Measurements from ENCODE around the gene EIF5.
"Not testable (repeated sequence)": the region's sequence is repeated elsewhere in the genome, so short reads cannot be mapped to it uniquely, and the experiment has no call there.

The EIF5 gene

DNA sequence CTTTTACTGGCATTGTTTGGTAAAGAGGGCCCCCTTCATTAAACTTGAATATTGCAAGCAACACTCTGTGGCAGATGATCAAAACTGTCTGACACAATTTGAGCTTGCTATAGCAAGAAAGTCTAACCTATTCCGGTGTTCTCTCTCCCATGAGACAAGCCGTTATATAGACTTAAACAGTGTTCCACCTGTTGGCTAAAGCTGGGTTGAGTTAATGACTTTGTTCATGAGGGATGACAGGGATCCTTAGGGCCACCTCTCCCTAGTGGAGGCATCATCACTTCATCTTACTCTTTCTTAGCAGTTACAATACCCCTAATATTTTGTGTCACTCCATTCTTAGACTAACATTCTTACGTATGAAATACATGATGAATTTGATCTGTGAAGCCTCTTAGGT is 3.8 kb downstream of the EIF5 start:
- no peak for DNase-seq

DNA sequence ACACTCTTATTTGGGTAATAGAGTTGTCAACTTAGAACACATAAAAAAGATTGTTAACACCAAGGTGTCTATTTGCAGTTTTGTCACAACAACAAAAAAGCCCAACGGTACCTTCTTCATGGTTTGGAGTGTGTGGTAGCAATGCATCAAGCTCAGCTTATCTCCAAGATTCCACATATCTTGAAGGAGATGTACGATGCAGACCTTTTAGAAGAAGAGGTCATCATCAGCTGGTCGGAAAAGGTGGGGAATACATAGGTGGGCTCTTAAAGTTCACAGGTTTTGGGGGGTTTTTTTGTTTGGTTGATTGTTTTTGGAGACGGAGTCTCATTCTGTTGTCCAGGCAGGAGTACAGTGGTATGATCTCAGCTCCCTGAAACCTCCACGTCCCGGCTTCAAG is 5.5 kb downstream of the EIF5 start:
- no peak for DNase-seq

DNA sequence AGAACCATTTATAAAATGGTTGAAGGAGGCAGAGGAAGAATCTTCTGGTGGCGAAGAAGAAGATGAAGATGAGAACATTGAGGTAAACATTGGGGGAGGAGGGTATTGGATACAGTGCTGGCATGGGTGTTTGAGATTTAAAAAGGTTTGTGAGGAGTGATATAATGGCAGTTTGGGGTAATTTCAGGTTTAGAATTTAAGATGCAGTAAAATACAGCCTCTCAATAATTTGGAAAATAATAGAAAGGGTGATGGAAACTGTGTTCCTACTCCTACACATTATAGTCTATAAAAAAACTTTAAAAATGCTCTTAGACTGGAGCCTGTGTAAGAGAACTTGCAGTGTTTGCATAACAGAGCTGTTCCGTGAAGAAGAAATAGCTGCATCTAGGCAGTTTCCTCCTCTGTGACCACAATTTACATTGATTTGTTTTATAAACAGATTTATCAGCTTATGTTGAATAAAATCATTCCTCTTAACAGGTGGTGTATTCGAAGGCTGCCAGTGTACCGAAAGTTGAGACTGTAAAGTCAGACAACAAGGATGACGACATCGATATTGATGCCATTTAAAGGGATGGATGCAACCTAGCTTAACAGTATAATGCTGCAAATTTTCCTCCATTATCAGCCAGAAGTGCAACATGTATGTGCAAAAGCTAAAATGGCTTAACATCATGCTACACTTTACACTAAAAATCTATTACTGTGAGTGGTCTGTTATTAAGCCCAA is 6.6 kb downstream of the EIF5 start:
- DNase-seq, result no peak

DNA sequence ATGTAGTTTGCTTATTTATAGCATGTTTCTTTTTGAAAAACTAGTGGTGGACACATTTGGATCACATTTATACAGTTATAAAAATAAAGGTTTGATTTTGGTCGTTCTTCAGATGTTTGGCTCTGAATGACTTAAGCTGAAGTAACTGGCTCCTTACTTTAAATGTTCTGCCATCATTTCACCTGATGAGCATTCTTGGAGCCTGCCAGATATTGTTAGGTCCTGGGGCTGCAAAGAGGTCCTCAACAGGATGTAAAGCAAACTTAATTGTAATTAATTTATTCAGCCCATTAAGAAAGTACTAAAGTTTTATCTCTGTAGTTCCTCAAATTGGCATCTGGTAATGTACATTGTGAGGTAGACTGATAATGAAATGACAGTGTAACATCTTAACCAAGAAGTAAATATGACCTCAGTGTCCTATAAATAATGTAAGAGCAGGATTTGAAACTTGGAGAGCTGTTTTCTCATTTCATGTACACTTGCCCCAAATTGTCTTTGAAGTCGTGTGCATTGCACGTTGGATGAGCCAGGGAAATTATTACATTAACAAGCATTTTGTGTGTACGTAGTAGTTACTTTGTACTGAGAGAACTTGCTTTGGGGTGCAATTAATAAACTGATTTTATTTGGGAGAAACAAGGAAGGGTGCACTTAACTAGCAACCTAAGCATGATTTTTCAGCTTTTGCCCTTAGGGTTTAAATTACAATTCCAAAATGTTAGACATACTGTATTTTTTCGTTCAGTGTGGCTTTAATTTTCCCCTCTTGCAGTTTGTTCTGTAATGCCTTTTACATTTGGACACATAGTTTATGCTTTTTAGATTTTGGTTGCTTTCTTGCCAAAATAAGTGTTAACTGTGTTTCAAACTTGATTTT is 7.5 kb downstream of the EIF5 start:
- no peak for DNase-seq

DNA sequence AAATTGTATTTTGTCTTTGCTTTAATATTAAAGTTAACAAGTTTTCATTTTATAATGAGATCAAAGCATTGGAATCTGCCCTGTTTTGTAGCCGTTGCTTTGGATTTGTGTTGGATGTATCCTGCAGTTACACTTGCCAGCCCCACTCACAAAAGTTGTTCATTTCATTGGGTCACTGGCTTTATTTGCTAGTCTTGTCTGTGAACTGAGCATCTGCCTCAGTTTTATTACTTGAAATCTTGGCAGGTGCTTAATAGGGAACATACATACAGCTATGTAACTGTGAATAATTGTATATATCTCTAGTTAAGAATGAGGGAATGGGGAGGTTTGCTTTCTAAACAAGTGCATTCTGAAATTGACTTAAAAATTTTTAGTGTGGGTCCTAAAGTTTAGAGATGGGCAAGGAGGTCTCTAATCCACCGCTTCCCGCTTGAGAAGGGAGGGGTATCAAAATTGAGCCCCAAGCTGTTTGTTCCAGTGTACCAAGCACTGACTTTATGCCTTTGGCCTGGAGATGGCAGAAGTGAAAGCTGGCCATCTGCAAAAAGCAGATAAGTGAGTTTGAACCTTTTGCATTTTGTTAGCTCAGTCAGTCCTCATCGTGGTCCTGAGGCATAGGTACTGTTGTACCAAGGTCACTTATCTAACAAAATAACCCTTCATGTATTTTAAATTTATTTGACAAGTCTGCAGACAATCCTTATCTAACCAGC is 9.3 kb downstream of the EIF5 start:
- peak; percentile 0 for DNase-seq

DNA sequence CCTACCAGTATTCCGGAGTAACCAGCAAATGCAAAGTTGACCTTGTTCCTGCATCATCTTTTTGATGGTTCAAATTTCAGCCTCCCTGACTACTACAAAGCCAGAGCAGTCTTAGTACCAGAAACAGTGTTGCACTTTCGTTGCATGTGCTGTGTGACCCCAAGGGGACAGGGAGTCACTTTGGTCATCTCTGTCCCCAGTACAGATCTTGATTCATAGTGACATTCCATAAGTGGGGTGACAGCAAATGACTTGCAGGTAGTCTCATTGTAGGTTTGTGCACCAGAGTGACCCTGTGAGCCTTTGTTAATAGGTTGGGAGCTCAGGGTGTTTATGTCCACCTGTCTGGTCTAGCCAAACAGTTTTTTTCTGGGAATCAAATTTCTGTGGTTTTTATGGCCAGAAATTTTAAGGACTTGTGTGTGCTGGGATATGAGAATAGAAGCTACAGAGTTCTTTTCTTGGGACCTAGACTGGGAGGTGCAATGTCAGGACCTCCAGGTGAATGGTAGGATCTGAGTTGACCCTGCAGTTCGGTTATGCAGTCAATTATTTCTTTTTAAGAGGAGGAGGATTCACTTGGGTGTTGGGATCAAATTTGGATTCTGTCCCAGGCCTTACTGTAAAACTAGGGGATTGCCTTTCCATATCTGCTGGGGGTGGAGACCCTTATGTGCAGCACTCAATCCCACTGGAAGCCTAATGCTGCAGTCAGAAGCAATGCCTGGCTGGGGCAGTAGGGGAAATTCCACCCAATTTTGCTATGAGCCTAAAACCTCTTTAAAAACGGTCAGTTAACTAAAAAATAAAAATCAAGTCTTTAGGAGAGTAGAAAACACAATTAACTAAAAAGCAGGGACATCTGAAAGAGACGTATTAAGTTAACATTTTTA is 10.1 kb downstream of the EIF5 start:
- peak; percentile 1 for DNase-seq

- no peak for DNase-seq
These were observed 12.2 kb downstream of the EIF5 start for GRCh38 chr14:103346286-103346685.

DNA sequence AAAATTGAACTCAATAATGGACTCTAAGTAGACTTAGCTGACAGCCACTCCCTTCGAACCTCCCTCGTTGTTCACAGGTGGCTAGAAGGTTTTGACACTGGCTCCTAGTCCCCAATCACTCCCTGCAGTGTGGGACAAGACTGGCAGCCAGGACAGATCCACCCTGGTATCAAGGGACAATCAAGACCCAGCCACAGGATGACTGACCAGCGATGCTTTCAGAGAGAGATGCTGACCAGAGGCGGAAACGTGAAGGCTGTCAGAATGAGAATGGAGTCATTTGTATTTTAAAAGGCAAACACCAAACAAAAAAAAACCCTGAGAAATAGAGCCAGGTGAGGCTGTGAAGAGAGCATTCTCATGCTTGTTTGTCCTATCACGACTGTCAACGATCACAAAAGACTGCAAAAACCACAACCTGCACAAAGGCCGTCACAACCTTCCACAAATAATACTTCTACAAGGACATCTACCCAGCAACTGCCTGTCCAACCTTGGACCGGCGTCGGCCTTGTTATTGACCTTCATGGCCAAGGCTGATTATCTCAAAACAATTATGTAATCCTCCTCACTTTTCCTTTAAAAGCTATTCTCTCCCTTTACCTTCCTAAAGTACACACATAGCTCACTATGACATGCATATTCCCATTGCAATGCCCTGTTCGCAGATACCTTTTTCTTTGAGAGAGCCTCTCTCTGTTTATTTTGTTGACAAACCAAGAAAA is 13.2 kb downstream of the EIF5 start:
- DNase-seq, result peak; percentile 1

GRCh38 chr14:103348154-103348553 is 14.1 kb downstream of the EIF5 start:
- no peak for DNase-seq

DNA sequence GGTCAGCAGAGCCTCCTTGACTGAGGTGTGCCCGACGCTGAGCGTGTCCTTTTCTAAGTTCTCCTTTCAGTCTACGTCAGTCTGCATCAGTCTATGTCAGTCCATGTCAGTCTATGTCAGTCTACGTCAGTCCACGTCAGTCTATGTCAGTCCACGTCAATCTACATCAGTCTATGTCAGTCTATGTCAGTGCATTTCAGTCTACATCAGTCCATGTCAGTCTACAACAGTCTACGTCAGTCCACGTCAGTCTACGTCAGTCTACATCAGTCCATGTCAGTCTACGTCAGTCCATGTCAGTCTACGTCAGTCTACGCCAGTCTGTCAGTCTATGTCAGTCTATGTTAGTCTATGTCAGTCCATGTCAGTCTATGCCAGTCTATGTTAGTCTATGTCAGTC is 15.9 kb downstream of the EIF5 start:
- no peak for DNase-seq

DNA sequence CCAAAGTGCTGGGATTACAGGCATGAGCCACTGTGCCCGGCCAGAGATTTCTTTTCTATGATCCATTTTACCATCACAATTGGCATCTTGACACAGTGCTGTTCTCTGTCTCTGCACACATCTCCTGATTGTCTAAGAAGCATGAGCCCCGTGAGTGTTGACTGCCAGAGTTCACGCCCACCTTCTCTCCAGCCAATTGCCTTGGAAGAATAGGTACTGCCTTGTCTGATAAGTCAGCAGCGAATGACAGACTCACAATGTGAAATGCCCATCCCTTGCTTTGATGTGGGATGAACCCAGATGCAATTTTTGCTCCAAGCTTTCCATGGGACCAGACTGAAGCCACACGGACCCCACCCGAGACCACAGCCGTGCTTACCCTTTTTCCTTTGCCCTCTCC is 19.3 kb downstream of the EIF5 start:
- no peak for DNase-seq

DNA sequence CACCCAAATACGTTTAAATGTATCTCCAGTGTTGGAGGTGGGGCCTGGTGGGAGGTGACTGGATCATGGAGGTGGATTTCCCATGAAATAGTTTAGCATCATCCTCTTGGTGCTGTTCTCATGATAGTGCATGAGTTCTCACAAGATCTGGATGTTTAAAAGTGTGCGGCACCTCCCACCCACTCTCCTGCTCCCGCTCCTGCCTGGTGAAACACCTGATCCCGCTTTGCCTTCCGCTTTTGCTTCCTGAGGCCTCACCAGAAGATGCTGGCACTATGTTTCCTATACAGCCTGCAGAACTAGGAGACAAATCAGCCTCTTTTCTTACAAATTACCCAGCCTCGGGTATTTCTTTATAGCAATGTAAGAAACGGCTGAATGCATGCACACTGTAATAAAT is 20.1 kb downstream of the EIF5 start:
- DNase-seq, result no peak

DNA sequence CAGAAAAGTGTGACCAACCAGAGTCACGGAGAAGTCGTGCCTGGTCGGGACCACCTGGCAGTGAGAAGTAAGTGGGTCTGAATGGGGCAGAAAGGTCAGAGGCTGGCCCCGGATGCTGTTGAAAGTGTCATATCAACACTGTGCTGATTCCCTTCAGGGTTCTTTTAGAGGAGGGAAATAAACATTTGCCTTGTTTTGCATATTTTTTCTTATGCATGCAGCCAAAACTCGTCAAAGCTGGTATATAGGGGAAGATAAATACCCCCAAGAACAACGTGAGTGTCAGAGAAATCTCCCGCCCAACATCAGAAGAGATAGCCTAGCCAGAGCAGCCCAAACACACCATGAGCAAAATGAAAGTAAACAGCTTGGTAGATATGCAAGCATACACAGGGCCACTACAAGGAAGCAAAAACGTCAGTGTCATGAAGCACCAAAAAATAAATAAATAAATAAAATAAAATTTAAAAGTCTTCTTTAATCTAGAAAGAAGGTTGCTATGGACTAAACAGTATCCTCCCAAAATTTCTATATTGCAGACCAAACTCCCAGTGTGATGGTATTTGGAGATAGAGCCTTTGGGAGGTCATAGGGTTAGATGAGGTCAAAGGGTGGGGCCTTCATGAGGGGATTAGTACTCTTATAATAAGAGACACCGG is 22.1 kb downstream of the EIF5 start:
- DNase-seq, result no peak

GRCh38 chr14:103357552-103357951 is 23.5 kb downstream of the EIF5 start:
- not testable (repeated sequence) for DNase-seq

DNA sequence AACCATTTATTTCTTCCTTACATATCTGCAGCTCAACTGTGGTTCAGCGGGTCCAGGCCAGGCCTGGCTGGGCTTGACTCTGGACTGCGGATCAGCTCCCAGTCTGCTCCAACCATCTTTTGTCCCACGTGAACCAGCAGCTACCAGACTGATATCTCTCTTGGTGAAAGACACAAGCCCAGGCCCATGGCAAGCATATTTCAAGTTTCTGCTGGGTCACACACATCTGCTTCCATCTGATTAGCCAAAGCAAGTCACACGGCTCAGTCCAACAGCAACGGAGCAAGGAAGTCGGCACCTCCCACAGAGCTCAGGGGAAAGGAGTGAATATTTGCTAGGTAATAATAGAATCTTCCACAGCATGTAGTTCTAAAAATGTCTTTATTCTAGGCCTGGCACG is 26.5 kb downstream of the EIF5 start:
- no peak for DNase-seq

DNA sequence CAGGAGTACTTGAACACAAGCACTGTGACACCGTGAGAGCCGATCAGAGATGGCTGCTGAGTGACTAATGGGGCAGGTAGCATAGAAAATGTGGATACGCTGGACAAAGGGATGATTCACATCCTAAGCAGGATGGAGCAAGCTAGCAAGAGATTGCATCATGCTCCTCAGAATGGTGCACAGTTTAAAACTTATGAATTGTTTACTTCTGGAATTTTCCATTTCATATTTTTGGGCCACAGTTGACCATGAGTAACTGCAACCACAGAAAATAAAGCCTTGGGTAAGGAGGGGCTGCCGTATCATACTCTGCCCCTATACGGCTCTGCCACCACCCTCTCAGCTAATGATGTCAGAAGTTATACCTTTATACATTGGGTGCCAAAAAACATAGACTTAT is 27.8 kb downstream of the EIF5 start:
- no peak for DNase-seq

DNA sequence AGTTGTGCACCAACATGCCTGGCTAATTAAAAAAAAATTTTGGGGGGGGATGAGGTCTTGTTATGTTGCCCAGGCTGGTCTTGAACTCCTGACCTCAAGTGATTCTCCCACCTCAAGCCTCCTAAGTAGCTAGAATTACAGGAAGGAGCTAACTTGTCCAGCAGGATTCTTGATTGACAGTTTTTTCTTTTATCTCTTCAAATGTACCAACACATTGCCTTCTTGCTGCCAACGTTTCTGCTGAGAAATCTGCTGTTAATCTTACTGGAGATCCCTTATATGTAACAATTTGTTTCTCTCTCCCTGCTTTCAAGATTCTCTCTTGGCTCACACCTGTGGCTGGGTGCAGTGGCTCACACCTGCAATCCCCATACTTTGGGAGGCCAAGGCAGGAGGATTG is 28.7 kb downstream of the EIF5 start:
- DNase-seq, result no peak

DNA sequence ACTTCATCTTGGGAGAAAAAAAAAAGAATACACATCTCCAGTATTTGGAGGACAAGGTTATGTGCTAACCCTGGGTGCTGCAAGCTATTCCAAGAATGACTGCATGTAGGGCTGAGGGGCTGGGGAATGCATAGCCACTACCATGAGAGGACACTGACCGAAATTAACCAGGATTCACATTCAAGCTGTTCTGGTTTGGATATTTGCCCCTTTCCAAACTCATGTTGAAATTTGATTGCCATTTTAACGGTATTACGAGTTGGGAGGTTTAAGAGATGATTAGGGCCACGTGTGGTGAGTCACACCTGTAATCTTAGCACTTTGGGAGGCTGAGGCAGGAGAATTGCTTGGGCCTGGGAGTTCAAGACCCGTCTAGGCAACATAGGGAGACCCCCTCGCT is 32.7 kb downstream of the EIF5 start:
- DNase-seq, result no peak

- no peak for DNase-seq
These were observed 34.0 kb downstream of the EIF5 start for GRCh38 chr14:103367995-103368394.

DNA sequence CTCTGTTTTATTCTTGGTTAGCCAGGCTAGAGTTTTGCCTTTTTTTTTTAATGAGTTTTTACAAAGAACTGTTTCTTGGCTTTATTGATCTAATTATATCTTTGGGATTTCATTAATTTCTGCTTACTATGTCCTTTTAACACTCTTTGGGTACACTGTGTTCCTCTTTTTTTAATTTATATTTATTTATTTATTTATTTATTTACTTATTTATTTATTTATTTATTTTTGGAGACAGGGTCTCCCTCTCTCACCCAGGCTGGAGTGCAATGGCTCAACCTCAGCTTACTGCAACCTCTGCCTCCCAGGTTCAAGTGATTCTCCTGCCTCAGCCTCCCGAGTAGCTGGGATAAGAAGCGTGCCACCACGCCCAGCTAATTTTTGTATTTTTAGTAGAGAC is 36.0 kb downstream of the EIF5 start:
- DNase-seq, result no peak

- DNase-seq, result no peak
These were observed 38.0 kb downstream of the EIF5 start for GRCh38 chr14:103372017-103372416.

Measured in central memory CD4-positive, alpha-beta T cell (primary cell).